HG03139 (cell line): Measurements from ENCODE around the gene PCSK1N.
"Not testable (repeated sequence)": the region's sequence is repeated elsewhere in the genome, so short reads cannot be mapped to it uniquely, and the experiment has no call there.

Experiments
- ATAC-seq: cut with Tn5 transposase; IDR thresholded peaks from one replicate; pipeline ENCODE4 v1.9.1; 2021; ENCODE audit not compliant: unreplicated experiment

Gene PCSK1N

GRCh38 chrX:48835524-48836329, at the start of gene PCSK1N:
Gene PCSK1N, minus strand, starts transcription at chrX:48835610. Its CDS starts 78 bp downstream, at chrX:48835532.
- ATAC-seq = no peak

GRCh38 chrX:48883729-48884128, 48.3 kb upstream of the PCSK1N start:
- ATAC-seq = no peak

- ATAC-seq = not testable (repeated sequence)
These were observed 41.5 kb upstream of the PCSK1N start for GRCh38 chrX:48876944-48877343.

- not testable (repeated sequence) for ATAC-seq
These were observed 36.6 kb upstream of the PCSK1N start for GRCh38 chrX:48872017-48872416.

GRCh38 chrX:48864210-48864609, 28.8 kb upstream of the PCSK1N start:
- no peak for ATAC-seq

- no peak for ATAC-seq
These were observed 19.5 kb upstream of the PCSK1N start for GRCh38 chrX:48854898-48855297.

GRCh38 chrX:48854121-48854804, 18.9 kb upstream of the PCSK1N start:
- ATAC-seq = not testable (repeated sequence)

GRCh38 chrX:48853494-48853893, 18.1 kb upstream of the PCSK1N start:
- ATAC-seq = not testable (repeated sequence)

- no peak for ATAC-seq
These were observed 17.4 kb upstream of the PCSK1N start for GRCh38 chrX:48852857-48853256.

- ATAC-seq = no peak
These were observed 13.4 kb upstream of the PCSK1N start for GRCh38 chrX:48848847-48849246.

- ATAC-seq = no peak
These were observed 4.3 kb upstream of the PCSK1N start for GRCh38 chrX:48839686-48840085.

- ATAC-seq = no peak
These were observed 1.1 kb downstream of the PCSK1N start for GRCh38 chrX:48834383-48834709.

- ATAC-seq = no peak
These were observed 1.8 kb downstream of the PCSK1N start for GRCh38 chrX:48833542-48834138.

GRCh38 chrX:48831909-48832291, 3.5 kb downstream of the PCSK1N start:
- ATAC-seq = no peak

- no peak for ATAC-seq
These were observed 4.1 kb downstream of the PCSK1N start for GRCh38 chrX:48831136-48831908.

GRCh38 chrX:48829016-48829735, 6.2 kb downstream of the PCSK1N start:
- ATAC-seq = no peak

GRCh38 chrX:48827654-48827968, 7.8 kb downstream of the PCSK1N start:
- ATAC-seq = no peak

GRCh38 chrX:48826876-48827653, 8.3 kb downstream of the PCSK1N start:
- ATAC-seq = no peak

- no peak for ATAC-seq
These were observed 9.1 kb downstream of the PCSK1N start, which contains the start of gene ERAS for GRCh38 chrX:48826135-48826875. Gene ERAS, plus strand, starts transcription at chrX:48826513. Its CDS starts 2,611 bp downstream, at chrX:48829124.
